ENCODE measurements around the gene SSMEM1.

DNA sequence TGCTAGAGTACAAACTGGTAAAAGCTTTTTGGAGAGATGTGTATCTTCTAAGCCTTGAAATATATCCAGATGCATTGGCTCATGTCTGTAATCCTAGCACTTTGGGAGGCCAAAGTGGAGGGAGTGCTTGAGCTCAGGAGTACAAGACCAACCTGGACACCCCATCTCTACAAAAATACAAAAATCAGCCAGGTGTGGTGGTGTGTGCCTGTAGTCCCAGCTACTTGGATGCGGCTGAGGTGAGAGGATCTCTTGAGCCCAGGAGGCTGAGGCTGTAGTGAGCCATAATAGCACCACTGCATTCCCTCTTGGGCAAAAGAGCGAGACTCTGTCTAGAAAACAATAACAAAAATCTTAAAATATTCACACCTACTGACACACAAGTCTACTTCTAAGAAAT lies 28.0 kb upstream of the SSMEM1 start:
- no peak for TF ChIP-seq EZH2 (IDR thresholded peaks at IDR 0.05; ENCODE audit: borderline replicate concordance, insufficient read depth, low read depth, low read length, poor library complexity, severe bottlenecking)
- TF ChIP-seq CTCF (IDR thresholded peaks at IDR 0.05), result no peak

All from B cell (primary cell).